Tibial nerve (tissue), 4 donors: Measurements from ENCODE around the gene PPP2R3B.

Experiments
- CTCF ChIP-seq, 5 experiments: fragments of 200-600 bp in 3 of 5; fragments of 450-650 bp in 2 of 5; sonication (generic) in 3 of 5; IDR thresholded peaks; one replicate each; pipeline ENCODE4 v1.5.1; 2016 to 2019; ENCODE audit warnings: antibody characterized with exemption in 5 of 5, mild to moderate bottlenecking in 3 of 5, moderate library complexity in 2 of 5
- EP300 ChIP-seq, 2 donors: sonication (generic); formaldehyde crosslinking; IDR thresholded peaks; one replicate each; pipeline ENCODE4 v1.6.1; 2017; ENCODE audit warnings: antibody characterized with exemption in 2 of 2, mild to moderate bottlenecking in 1 of 2

DNA sequence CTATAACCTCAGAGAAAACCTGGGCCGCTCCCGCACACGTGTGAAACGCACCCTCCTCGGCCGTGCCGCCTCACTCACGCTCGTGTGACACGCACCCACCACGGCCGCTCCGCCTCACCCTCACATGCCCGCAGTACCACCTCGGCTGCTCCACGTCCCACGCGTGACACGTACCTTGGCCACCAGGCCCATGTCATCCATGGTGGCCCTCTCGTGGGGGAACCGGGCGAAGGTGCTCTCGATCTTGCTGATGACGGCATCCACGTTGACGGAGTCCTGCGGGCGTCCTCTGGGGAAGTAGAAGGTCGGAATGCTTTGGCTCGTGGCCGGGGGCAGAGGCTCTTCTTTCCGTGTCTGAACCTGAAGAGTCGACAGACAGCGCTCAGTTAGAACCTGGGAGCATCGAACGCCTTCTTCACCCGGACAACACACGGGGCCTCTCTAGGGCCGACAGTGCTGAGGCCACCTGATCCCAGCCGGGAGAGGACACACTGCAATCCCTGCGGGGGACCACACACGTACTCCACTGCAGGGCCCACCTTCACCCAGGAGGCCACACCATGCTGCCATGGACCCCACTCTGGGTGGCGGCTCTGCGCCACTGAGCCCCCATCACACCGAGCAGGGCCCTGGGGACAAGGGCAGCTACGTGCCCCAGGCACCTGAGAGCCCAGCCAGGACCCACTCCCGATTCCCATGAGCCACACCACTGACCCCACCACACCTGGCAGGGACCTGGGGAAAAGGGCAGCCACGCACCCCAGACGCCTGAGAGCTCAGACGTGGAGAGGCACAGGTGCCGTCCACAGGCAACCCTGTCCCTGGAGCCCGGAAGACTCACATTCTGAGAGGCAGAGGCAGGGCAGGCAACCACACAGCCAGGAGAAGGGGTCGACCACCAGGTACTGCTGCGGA lies 25.2 kb downstream of the PPP2R3B start:
- TF ChIP-seq EP300 (IDR thresholded peaks at IDR 0.05): no peak
- no peak for TF ChIP-seq CTCF (IDR thresholded peaks at IDR 0.05)
